ENCODE results near the gene RNF227. TPM values are rescaled to one million over a fixed set of nuclear protein-coding genes. Genes with fewer than 3 reads are reported as not detected.

Gene RNF227
- total and polyA plus RNA-seq, 4 experiments from 2014 or later: 2.3 to 7.4 (median 5.1) TPM

DNA sequence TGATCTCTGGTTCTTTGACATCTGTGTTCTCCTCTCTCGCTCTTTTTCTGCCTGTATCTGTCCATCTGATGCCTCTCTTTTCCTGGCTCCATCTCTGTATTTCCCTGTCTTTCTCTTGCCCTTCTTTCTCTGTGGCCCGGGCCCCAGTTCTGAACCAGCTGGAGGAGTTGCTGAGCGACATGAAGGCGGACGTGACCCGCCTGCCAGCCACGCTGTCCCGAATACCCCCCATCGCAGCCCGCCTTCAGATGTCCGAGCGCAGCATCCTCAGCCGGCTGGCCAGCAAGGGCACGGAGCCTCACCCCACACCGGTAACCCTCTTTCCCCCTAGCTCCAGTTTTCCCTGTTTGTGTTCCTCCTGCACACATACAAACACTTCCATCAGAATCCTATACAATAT, 5.8 kb downstream of the RNF227 start:
- no peak for DNase-seq
- Histone ChIP-seq H3K4me3 (ENCODE audit: low read length in 2 of 2) (no peak overlapping the region), H3K4me1 (ENCODE audit: insufficient read depth, low read length) (peaks cover 12% of the 10 kb centered on the region), H3K36me3 (ENCODE audit: insufficient read depth, low read length) (peaks cover 64% of the 10 kb centered on the region), H3K9me3 (ENCODE audit: control insufficient read depth in 1 of 2, low read length in 2 of 2) (no peaks in the 10 kb centered on the region), H3K27me3 (ENCODE audit: insufficient read depth, low read length) (no peaks in the 10 kb centered on the region), H3K27ac (ENCODE audit: low read depth, low read length) (no peak overlapping the region)
- ChIA-PET POLR2A (ENCODE audit: partially characterized antibody) (interaction anchor here (0.7 kb wide), 2 partner anchors 22 to 53 kb away, joined by 3 read pairs; partner anchors contain the start of genes CHD3 and NAA38), CTCF (ENCODE audit: partially characterized antibody) (interaction anchor here (1.0 to 10.8 kb wide), 3 partner anchors 12 to 77 kb away, joined by 3 to 219 read pairs (median 44); no protein-coding TSS in a partner anchor)
- peaks cover 0 to 1% (median 0%) of the 10 kb centered on the region in 8 donors for H3K9me3 Mint-ChIP-seq
- H3K27me3 Mint-ChIP-seq: no peaks in the 10 kb centered on the region
- peak overlapping the region in 1 of 8 donors; percentile 27 for H3K4me3 Mint-ChIP-seq
- H3K36me3 Mint-ChIP-seq: peaks cover 53 to 71% of the 10 kb centered on the region in 2 donors
- peaks cover 10 to 16% (median 11%) of the 10 kb centered on the region in 4 donors for H3K4me1 Mint-ChIP-seq
- intact Hi-C loops (cut with micrococcal nuclease): no loop called here
- peak overlapping the region in 2 of 7 donors; percentile 28 to 30 for H3K27ac Mint-ChIP-seq

DNA sequence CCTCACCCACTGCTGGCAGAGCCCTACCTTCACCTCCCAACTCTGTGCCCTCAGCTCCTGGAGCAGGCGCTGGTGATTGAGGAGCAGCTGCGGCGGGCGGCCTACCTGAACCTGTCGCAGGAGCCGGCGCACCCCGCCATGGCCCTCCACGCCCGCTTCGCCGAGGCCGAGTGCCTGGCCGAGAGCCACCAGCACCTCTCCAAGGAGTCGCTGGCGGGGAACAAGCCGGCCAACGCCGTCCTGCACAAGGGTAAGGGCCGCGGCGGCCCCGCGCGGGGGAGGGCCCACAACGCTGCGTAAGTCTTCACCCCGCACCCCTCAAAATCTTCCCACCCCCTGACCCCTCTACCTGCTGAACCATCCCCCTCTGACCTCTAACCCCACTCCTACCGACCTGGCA, 7.0 kb downstream of the RNF227 start:
- intact Hi-C loops (cut with micrococcal nuclease): no loop called here
- H3K4me1 ChIP-seq (ENCODE audit: insufficient read depth, low read length): peaks cover 4% of the 10 kb centered on the region
- Mint-ChIP-seq H3K4me3 (no peak overlapping the region), H3K36me3 (peaks cover 65 to 75% of the 10 kb centered on the region in 2 donors), H3K9me3 (peaks cover 0 to 1% (median 0%) of the 10 kb centered on the region in 8 donors), H3K27me3 (no peaks in the 10 kb centered on the region), H3K4me1 (peaks cover 4 to 9% (median 4%) of the 10 kb centered on the region in 4 donors), H3K27ac (peak overlapping the region in 1 of 7 donors; percentile 76)
- H3K4me3 ChIP-seq (ENCODE audit: low read length in 2 of 2): no peak overlapping the region
- H3K9me3 ChIP-seq (ENCODE audit: control insufficient read depth in 1 of 2, low read length in 2 of 2): no peaks in the 10 kb centered on the region
- no peaks in the 10 kb centered on the region for H3K27me3 ChIP-seq (ENCODE audit: insufficient read depth, low read length)
- H3K36me3 ChIP-seq (ENCODE audit: insufficient read depth, low read length): peaks cover 76% of the 10 kb centered on the region
- POLR2A ChIA-PET (ENCODE audit: partially characterized antibody): interaction anchor here (1.0 kb wide), 1 partner anchor 9 kb away, joined by 4 read pairs; no protein-coding TSS in a partner anchor
- CTCF ChIA-PET (ENCODE audit: partially characterized antibody): no interaction called here
- H3K27ac ChIP-seq (ENCODE audit: low read depth, low read length): no peak overlapping the region
- no peak for DNase-seq

DNA sequence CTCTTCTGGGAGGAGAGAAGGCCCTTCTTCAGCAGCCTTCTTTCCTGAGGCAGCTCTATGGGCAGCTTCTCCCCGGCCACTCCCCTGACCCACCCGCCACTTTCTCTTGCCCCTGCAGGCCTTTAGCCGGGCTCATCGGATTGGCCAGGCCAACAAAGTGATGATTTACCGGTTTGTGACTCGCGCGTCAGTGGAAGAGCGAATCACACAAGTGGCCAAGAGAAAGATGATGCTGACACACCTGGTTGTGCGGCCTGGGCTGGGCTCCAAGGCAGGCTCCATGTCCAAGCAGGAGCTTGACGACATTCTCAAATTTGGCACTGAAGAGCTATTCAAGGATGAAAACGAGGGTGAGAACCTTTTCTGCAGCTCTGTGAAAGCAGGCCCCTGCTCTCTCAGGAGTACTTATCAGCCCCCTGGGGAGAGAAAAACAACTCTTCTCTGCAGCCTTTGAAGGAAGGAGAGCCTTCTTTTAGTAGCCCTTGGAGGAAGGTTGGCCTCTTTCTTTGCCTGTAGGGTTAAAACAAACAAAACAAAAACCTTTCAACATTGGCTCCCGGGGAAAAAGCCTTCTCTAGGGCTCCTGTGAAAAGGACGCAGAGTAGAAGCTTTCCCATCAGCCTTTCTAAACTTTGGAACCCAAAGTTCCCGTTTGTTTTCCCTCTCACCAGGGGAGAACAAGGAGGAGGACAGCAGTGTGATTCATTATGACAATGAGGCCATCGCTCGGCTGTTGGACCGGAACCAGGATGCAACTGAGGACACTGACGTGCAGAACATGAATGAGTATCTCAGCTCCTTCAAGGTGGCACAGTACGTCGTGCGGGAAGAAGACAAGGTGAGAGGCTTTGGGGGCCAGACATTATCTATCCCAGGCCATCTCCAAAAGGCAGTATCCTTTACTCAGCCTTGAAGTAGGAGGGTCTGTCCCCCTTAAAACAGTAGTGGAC, 12.7 kb downstream of the RNF227 start:
- Histone ChIP-seq H3K27ac (ENCODE audit: low read depth, low read length) (no peak overlapping the region), H3K36me3 (ENCODE audit: insufficient read depth, low read length) (peaks cover 90% of the 10 kb centered on the region), H3K9me3 (ENCODE audit: control insufficient read depth in 1 of 2, low read length in 2 of 2) (no peaks in the 10 kb centered on the region), H3K4me3 (ENCODE audit: low read length in 2 of 2) (no peak overlapping the region), H3K27me3 (ENCODE audit: insufficient read depth, low read length) (no peaks in the 10 kb centered on the region), H3K4me1 (ENCODE audit: insufficient read depth, low read length) (no peaks in the 10 kb centered on the region)
- CTCF ChIA-PET (ENCODE audit: partially characterized antibody): interaction anchor here (0.7 to 1.5 kb wide), 4 partner anchors 83 to 87 kb away, joined by 3 to 5 read pairs (median 4); no protein-coding TSS in a partner anchor
- Mint-ChIP-seq H3K4me3 (no peak overlapping the region), H3K27me3 (no peaks in the 10 kb centered on the region), H3K27ac (peak overlapping the region in 3 of 7 donors; percentile 2 to 60 (median 60)), H3K36me3 (peaks cover 86 to 90% of the 10 kb centered on the region in 2 donors), H3K9me3 (no peaks in the 10 kb centered on the region), H3K4me1 (peaks cover 0 to 2% (median 0%) of the 10 kb centered on the region in 4 donors)
- no peak for DNase-seq
- POLR2A ChIA-PET (ENCODE audit: partially characterized antibody): interaction anchor here (0.7 kb wide), 2 partner anchors 18 to 86 kb away, joined by 3 to 4 read pairs; no protein-coding TSS in a partner anchor
- intact Hi-C loops (cut with micrococcal nuclease): no loop called here

DNA sequence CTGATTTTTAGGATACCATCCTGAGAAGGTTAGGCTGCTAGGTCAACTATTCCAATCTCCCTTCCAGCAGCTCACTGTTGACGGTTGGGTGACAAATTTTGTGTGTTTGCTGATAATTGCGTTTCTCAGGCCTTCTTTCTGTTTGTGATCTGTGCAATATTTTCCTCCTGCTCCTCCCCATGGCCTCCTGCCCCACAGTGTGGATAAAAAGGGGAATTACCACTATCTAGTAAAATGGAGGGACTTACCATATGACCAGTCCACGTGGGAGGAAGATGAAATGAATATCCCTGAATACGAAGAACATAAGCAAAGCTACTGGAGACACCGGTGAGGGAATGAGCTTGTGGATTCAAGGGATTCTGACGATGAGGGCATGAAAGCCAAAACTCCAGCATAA, 18.3 kb downstream of the RNF227 start:
- POLR2A ChIA-PET (ENCODE audit: partially characterized antibody): interaction anchor here (1.2 to 1.9 kb wide), 5 partner anchors 12 to 41 kb away, joined by 3 to 7 read pairs (median 5); partner anchors contain the start of genes CYB5D1, NAA38 and RNF227
- intact Hi-C loops (cut with micrococcal nuclease): no loop called here

DNA sequence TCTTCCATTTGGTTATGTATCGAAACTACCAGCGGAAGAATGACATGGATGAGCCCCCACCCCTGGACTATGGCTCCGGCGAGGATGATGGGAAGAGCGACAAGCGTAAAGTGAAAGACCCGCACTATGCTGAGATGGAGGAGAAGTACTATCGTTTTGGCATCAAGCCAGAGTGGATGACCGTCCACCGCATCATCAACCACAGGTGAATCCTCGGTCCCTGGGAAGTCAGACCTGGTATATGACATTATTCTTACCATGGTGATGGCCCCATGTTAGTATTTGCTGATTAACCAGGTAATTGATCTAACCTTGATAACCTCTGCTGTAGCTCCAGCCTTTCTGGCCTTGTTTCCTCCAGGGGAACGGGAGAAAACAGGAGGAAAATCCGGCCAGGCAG, 19.0 kb downstream of the RNF227 start:
- H3K4me3 ChIP-seq (ENCODE audit: low read length in 2 of 2): no peak overlapping the region
- DNase-seq: no peak
- peaks cover 78% of the 10 kb centered on the region for H3K36me3 ChIP-seq (ENCODE audit: insufficient read depth, low read length)
- peaks cover 62 to 80% of the 10 kb centered on the region in 2 donors for H3K36me3 Mint-ChIP-seq
- intact Hi-C loops (cut with micrococcal nuclease): no loop called here
- peaks cover 7 to 27% (median 11%) of the 10 kb centered on the region in 4 donors for H3K4me1 Mint-ChIP-seq
- H3K9me3 Mint-ChIP-seq: no peaks in the 10 kb centered on the region
- H3K27ac ChIP-seq (ENCODE audit: low read depth, low read length): no peak overlapping the region
- H3K4me1 ChIP-seq (ENCODE audit: insufficient read depth, low read length): no peaks in the 10 kb centered on the region
- no peaks in the 10 kb centered on the region for H3K9me3 ChIP-seq (ENCODE audit: control insufficient read depth in 1 of 2, low read length in 2 of 2)
- ChIA-PET CTCF (ENCODE audit: partially characterized antibody) (interaction anchor here (0.6 to 5.4 kb wide), 12 partner anchors 16 to 92 kb away, joined by 3 to 55 read pairs (median 6); partner anchors contain the start of gene NAA38), POLR2A (ENCODE audit: partially characterized antibody) (interaction anchor here (1.3 to 1.9 kb wide), 3 partner anchors 11 to 40 kb away, joined by 5 to 7 read pairs (median 7); partner anchors contain the start of genes CYB5D1, NAA38 and RNF227)
- no peak overlapping the region for H3K4me3 Mint-ChIP-seq
- no peaks in the 10 kb centered on the region for H3K27me3 Mint-ChIP-seq
- H3K27ac Mint-ChIP-seq: peak overlapping the region in 4 of 7 donors; percentile 24 to 89 (median 32)
- H3K27me3 ChIP-seq (ENCODE audit: insufficient read depth, low read length): no peaks in the 10 kb centered on the region

More for the DNA sequence above, 18.3 kb downstream of the RNF227 start:
- Histone ChIP-seq H3K27ac (ENCODE audit: low read depth, low read length) (no peak overlapping the region), H3K36me3 (ENCODE audit: insufficient read depth, low read length) (peaks cover 80% of the 10 kb centered on the region), H3K4me3 (ENCODE audit: low read length in 2 of 2) (no peak overlapping the region), H3K27me3 (ENCODE audit: insufficient read depth, low read length) (no peaks in the 10 kb centered on the region), H3K4me1 (ENCODE audit: insufficient read depth, low read length) (no peaks in the 10 kb centered on the region), H3K9me3 (ENCODE audit: control insufficient read depth in 1 of 2, low read length in 2 of 2) (no peaks in the 10 kb centered on the region)
- H3K27ac Mint-ChIP-seq: peak overlapping the region; percentile 11 to 82 (median 38)
- H3K27me3 Mint-ChIP-seq: no peaks in the 10 kb centered on the region
- H3K36me3 Mint-ChIP-seq: peaks cover 65 to 84% of the 10 kb centered on the region in 2 donors
- CTCF ChIA-PET (ENCODE audit: partially characterized antibody): interaction anchor here (1.2 to 5.4 kb wide), 12 partner anchors 13 to 92 kb away, joined by 3 to 55 read pairs (median 6); partner anchors contain the start of gene NAA38
- peak; percentile 29 to 43 (median 36) for DNase-seq
- no peaks in the 10 kb centered on the region for H3K9me3 Mint-ChIP-seq
- peaks cover 7 to 27% (median 11%) of the 10 kb centered on the region in 4 donors for H3K4me1 Mint-ChIP-seq
- H3K4me3 Mint-ChIP-seq: no peak overlapping the region

DNA sequence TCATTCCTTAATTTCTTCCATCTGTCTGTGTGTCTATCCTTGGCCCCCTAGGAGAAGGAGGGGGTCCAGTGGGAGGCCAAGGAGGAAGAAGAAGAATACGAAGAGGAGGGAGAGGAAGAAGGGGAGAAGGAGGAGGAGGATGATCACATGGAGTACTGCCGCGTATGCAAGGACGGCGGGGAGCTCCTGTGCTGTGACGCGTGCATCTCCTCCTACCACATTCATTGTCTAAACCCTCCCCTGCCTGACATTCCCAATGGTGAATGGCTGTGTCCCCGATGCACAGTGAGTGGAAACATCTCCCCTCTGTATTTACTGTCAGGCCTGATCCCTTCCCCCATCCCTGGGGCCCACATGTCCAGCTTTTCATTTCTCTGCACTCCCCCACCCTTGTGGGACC, 21.2 kb downstream of the RNF227 start:
- Histone ChIP-seq H3K27me3 (ENCODE audit: insufficient read depth, low read length) (no peaks in the 10 kb centered on the region), H3K9me3 (ENCODE audit: control insufficient read depth in 1 of 2, low read length in 2 of 2) (no peaks in the 10 kb centered on the region), H3K4me1 (ENCODE audit: insufficient read depth, low read length) (peaks cover 2% of the 10 kb centered on the region), H3K36me3 (ENCODE audit: insufficient read depth, low read length) (peaks cover 84% of the 10 kb centered on the region), H3K4me3 (ENCODE audit: low read length in 2 of 2) (no peak overlapping the region), H3K27ac (ENCODE audit: low read depth, low read length) (no peak overlapping the region)
- POLR2A ChIA-PET (ENCODE audit: partially characterized antibody): no interaction called here
- Mint-ChIP-seq H3K27ac (peak overlapping the region in 4 of 7 donors; percentile 7 to 66 (median 16)), H3K27me3 (no peaks in the 10 kb centered on the region), H3K4me3 (no peak overlapping the region), H3K36me3 (peaks cover 70 to 82% of the 10 kb centered on the region in 2 donors), H3K9me3 (no peaks in the 10 kb centered on the region), H3K4me1 (peaks cover 7 to 37% (median 14%) of the 10 kb centered on the region in 4 donors)
- no peak for DNase-seq
- intact Hi-C loops (cut with micrococcal nuclease): no loop called here
- CTCF ChIA-PET (ENCODE audit: partially characterized antibody): interaction anchor here (1.0 to 1.2 kb wide), 2 partner anchors 32 to 96 kb away, joined by 3 to 4 read pairs; no protein-coding TSS in a partner anchor
